HG03025 (cell line): ENCODE data around the gene PLXNA4.

ENCODE experiments used
- ATAC-seq: cut with Tn5 transposase; IDR thresholded peaks from one replicate; pipeline ENCODE4 v1.9.1; 2021; ENCODE audit warnings: mild to moderate bottlenecking, moderate library complexity; ENCODE audit not compliant: unreplicated experiment, low FRiP score

PLXNA4 gene

DNA sequence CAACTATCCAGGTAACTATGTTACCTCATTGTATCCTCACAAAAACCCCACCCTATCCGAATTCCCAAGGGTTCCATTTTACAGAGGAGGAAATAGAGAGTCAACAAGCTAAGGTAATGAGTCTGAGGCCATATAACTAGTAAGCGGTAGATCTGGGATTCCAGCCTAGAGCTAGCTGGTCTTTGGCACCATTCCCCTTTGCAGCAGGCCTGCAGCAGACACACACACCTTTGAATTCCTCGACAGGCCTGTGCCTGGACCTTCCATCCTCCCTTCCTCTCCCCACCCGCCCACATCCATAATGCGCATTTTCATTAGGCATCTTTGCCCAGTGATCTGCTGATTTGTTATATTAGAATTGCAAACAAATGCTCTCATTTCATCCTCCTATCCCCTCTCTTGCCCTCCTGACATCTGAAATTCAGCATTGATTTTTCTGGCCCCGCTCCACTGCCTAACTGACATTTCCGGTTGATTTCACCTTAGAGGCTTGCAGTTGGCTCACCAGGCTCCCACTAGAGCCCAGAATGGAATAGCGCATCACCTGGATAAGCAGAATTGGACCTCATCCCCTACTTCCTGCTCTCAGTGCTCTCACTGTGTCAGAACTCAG lies 129.5 kb downstream of the PLXNA4 start:
- ATAC-seq = no peak

DNA sequence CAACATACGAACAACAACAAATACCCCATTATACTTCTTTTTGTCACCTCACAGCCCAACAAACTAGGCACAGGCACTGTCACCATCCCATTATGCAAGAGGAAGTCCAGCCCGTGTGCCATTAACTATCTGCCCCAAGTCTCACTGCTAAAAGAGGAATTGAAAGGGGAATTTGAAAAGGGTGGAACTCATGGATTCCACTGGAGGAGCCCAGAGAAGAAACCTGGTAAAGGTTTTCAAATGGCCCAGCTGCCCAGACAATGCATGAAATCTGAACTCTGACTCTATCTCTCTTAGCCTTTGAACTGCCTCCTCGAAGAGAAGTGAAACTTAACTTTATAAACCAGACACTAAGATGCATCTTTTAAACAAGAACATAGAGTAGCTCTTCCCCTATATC lies 130.0 kb downstream of the PLXNA4 start:
- no peak for ATAC-seq

DNA sequence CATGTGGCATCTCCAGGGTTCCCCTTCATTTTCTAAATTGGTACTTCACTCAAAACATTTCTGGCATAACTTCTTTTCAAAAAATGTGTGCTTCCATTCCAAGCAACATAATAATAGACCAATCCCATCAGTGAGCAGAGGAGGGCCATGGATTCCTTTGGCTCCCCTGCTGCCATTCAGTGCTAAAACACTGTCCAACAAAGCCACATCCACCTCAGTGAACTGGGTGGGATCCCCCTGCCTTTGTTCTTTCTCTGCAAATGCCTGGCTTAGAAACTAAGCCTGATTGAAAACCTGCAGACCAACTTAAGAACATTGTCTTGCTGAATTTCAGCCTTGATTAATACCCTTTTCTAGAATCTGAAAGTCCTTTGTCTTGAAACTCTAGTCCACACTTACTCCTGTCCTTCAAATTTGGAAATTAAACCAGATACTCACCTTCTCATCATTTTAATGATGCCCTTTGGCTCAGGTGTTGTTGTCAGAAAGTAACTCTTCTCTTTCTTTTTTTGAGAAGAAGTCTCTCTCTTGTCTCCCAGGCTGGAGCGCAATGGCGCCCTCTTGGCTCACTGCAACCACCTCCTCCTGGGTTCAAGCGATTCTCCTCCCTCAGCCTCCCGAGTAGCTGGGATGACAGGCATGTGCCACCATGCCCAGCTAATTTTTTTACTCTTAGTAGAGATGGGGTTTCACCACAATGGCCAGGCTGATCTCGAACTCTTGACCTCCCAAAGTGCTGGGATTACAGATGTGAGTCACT lies 132.3 kb downstream of the PLXNA4 start:
- no peak for ATAC-seq

DNA sequence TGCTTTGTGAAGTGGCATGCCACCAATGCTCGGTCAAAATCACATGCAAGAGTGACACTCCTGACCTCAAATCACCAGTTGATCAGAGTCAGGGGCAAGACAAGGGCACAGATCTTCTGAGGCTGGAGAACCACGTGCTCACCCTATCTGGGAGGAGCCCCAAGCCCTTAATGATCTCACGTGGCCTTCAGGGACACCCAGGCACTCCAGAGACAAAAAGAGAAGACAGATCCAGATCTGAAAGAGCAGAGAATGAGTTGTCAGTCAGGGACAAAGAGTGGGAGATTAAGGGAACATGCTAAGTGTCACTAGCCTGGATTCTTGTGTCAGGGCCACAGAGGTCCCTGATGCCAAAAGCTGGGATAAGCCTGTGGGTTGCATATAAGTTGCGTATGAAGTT lies 134.3 kb downstream of the PLXNA4 start:
- ATAC-seq = no peak

DNA sequence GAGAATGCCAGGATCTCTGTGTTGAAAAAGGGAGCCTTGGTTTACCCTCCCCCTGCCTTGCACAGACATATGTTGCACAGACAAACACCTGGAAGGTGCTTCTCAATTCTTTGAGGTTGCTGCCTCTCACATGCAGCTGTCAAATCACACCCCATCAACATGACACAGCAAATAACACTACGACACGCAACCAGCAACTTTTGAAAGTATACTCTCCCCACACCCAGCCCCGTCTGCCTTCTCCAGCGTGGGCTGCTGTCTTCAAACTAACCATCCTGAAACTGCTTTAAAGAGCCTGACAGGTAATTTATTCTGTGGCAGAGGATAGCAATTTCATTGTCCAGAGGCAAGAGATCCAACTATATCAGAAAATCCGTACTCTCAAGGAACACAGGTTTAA lies 136.1 kb downstream of the PLXNA4 start:
- no peak for ATAC-seq

DNA sequence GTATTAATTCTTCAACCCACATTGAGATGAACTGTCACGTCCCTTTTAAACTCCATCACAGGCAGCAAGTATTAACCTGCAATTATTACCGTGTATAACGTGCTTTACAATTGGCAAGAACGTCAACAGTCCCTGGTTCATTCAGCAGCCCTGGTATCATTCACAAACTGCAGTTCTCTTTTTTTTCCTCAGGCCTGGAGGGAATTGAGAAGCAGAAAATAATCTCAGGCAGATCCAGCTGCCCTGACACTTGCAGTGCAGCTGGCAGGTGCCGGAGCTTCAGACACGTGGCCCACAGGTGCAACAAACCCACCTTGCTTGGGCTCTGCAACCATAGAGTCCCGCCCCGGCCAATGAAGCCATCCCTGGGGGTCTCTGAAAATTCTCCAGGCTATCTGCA lies 137.3 kb downstream of the PLXNA4 start:
- no peak for ATAC-seq

DNA sequence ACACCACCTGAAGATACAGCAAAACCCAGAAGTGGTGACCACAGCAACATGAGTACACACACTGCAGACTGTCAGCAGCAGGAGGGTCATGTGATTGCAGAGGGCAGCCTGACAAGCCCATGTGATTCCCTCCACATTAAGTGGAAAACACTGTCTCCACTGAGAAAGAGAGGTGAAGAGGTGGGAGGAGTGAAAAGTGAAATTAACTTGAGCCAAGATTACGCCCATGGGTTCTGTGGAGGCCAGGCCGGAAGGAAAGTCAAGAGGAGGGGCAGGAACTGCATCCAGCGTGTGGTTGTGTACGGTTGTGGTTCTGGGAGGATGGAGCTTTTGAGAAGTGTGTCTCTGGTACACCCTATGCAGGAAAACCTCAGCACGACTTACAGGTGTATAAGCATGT lies 138.5 kb downstream of the PLXNA4 start:
- no peak for ATAC-seq

DNA sequence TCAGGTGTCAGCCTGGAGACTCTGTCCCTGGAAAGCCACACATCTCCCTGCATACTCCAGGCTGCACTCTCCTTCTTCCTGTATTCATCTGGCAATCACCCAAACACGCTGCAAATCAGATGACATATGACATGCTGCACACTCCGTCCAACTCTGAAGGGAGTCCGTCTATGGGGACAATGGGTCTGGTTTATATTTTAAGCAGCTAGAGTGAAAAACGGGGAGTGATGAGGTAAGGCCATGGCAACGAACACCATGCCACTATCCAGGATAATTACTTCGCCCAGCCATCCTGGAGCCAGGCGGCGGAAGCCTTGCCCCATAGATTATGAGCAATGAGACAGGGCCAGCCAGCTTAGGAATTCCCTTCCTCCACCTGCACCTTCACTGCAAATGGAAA lies 140.1 kb downstream of the PLXNA4 start:
- no peak for ATAC-seq

DNA sequence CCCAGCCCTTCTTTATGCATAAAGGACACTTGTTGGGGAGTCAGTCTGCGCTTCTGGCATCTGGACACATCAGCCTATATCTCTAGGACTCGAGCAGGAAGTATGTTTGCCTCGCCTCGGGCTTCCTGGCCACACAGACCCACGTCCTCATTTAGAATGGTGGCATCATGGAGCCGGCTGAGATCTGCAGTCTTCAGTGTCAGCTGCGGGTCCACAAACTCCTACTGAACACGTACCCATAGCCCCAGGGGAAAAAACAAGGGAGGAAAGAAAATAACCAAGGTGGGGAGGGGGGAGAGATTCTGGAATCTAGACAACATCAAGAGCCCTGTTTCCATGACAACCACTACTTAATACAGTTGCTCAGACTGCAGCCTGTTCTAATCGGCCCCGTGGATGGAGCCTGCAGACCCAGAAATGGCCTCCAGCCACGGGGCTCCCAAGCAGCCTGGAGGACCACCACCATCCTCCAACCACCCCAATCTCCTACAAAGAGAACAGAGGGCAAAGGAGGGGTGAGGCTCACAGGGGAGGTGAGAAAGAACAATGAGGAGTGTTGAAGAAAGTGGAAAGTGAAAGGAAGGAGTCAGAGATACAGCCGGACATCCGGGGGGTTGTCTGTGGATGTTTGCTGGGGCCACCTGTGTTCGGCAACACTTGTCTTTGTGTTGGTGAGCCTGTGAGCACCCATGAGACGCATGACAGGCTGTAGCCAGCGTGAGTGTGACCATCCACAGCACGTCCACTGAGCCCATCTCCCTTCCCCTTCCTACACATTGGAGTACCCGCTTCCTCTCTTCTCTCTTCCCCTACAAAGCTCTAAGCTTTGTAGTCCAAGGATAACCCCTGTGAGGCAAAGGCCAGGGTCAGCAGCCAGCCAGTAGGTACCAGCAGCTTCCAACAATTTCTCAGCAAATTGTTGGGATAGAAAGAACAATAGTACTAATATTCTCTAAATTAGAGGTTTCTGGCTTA lies 141.0 kb downstream of the PLXNA4 start:
- ATAC-seq = no peak

DNA sequence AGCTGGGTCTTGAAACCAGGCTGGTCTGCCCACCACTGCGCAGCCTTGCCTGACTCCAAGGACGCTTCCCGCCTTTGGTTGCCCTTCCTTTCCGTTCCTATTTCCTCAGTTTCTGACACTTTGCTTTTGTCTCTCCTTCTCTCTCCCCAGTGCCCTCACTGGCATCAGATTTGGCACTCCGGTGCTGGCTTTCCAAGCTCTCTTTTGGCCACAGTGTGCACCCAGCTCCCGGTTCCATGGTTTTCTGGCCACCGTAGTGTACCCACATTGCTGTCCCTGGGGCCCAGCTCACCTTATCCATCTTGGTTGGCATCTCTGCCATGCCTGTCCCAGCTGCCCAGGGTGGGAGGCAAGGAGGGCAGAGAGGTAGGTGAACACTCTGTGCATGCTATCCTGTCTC lies 142.2 kb downstream of the PLXNA4 start:
- no peak for ATAC-seq

DNA sequence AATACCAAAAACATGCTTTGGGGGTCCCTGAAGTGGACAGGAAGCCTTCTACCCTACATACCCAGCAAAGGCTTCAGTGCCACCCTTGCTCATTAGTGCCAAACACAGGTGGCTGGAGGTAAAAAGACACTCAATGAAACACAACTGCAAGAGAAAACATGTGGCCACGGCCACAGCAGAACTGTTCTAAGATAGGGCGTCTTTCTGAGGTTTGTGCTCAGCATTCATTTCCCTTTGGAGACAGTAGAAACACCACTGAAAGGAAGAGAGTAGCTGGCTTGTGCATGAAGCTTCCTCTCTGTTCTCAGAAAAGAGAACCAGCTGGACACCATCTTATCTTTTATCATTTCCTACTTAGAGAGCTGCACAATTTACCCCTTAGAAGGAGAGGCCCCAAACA lies 143.0 kb downstream of the PLXNA4 start:
- no peak for ATAC-seq

DNA sequence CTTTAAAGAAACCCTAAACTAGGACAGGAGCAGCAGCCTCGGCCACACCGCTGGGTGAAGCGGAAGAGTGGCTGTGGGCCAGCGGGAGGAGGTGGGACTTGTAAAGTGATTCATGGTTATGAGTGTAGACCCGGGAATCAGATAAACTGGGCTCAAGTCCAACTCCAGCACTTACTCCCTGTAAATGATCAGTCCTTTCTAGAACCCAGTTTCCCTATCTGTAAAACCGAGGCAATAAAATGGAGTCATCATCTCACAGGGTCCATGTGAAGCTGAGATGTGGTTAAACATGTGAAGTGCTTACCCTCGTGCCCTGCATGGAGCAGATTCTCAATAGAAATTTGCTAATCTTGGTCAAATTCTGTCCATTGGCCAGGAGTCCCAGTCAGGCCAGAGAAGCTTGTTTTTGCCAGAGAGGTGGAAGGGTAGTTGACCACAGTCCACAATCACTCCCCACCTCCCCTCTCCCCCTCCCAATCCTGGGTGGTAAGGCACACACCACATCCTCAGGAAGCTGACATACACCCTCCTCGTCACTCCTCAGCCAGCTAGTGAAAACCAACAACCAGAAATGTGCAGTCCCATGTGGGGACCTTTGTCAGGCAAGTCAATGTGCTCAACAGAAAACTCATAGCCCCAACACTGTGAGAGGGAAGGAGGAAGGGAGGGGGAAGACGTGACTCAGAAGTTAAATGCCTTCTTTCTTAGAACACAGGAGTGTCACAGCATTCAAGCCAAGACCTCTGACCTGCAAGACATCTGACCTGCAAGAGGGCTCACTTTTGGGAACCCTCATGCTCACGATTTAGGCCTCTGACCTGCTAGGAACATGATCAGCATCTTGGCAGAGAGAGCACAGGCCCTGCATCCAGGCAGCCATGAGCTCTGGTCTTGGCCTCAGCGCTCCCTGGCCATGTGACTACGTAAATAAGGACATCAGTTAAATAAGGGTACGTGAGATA lies 145.1 kb downstream of the PLXNA4 start:
- ATAC-seq = no peak

DNA sequence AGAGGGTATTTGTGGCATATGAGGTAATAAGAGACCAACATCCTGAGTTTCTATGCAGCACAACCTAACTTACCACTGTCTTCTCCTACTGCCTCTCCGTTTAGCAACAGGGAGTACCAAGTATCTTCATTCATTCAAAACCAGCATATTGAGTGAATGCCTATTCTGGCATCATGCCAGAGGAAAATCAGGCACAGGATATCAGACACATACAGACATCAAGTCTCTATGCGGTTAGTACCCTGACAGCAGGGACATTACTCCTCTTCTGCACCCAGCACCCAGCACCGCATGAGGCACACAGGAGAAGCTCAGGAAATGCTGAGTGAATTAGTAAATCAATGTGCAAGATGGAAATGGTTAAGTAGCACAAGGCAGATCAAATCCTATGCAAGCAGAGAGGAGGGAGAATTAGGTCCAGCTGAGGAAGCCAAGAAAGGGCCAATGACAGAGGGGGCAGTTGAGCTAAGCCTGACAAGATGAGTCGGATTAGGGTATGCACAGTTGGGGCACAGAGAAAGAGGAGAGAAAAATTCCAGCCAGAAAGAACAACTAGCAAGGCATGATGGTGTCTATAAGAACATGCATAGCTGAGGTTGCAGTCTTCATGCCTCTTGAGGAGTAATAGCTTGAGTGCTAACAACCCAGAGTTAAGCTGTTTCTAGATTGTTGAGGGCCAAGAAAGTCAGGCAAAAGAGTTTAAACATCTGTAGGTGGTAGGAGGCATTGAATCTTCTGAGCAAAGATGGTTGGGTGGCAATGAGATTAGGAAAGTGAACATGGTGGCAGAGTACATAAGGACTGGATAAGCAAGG lies 146.0 kb downstream of the PLXNA4 start:
- no peak for ATAC-seq

DNA sequence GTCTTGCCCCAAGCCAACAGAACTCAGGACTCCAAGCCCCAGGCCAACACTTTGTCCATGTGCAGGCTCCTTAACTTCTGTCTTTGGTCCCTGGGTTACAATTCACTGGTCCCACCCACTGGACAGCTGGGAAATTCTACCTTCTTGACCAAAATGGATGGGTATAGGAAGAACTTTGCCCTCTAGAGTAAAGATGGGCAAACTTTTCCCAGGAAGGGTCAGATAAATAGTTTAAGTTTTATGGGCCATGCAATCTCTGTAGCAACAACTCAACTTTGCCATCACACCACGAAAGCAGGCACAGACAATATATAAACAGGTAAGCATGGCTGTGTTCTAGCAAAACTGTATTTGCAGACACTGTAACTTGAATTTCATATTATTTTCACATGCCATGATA lies 147.1 kb downstream of the PLXNA4 start:
- ATAC-seq = no peak

DNA sequence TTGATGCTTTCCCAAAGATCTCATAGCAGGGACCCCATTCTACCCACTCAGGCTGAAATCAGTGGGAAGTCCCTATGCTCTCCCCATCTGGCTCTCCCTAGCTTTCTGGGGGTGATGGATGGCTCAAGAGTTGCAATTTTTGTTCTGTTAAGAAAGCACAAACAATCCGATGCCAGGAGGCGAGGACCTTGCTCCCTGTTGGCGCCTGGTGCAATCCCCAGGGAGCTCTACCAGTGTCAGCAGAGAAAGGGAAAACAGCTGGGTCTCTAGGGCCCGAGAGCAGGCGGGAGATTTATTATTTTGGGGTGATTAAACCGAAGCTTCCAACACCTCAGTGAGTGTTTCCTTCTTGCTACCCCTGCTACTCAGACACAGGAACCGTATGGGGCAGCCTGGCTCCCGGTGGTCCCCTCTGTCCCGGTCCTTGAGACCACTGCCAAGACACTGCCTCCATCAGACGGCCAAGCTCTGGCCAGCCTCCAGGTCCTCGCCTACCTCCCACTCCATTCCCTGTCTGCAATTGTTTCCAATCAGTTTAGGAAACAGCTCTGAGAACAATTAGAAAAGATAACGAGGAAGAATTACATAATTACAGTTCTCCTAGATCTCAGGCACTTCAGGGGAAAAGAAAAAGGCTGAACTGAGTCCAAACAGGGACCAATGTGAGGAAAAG lies 147.9 kb downstream of the PLXNA4 start:
- no peak for ATAC-seq

DNA sequence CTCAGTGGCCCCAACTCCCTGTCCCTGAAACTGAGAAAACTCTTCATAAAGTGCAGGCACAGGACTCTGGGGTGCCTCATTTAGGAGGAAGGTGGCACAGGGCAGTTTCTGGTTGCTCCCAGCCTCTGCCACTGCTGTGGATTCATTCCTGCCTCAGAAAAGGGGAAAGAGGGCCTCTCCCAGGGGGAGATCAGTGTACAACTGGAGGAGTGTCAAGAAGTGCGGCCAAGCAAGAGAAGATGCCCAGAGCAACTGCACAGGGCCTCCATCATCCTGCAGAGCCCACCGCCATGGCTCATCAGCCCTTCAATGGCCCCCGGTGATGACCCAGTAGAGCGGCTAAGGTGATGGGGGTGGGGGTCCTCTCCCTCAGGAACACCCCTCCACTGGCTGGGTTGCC lies 150.3 kb downstream of the PLXNA4 start:
- ATAC-seq = no peak

DNA sequence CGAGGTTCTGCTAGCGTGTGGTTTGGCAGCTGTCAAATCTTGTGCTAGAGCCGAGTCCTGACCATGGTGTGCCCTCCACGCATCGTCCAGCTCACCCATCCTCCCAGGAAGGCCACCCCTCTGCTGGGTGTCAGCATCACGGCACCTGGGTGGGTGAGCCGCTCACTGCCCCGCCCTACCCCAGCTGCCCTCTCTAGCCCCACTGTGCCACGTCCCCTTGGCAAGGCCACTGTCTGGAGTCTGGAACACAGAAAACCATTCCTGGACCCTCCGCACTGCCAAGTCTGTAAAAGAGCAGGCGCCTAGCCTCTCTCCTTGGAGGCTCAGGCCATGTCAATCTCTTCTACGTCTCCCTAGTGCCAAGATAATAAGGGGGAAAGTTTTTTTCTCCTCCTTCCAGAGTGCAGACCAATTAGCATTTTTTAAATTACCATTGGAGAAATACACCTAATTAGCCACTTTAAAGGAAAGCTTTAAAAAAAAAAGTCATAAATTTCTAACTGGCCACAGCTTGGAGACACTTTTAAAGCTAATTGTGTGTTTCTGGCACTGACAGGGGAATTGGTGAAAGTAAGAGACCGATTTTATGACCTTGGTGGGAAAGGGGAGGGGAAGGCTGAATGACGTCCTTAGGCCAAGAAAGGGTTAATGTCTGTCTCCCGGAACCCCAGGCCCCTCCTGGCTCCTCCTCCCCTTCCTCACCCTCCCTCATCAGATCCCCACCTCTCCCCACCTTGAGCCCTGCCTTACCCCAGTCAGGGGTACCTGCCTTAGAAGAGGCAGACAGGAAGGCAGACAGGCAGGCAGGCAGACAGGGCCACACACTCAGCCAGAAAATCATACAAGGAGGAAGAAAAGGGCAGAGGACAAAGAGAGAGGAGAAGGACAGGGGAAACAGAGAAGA lies 151.2 kb downstream of the PLXNA4 start:
- ATAC-seq = no peak

DNA sequence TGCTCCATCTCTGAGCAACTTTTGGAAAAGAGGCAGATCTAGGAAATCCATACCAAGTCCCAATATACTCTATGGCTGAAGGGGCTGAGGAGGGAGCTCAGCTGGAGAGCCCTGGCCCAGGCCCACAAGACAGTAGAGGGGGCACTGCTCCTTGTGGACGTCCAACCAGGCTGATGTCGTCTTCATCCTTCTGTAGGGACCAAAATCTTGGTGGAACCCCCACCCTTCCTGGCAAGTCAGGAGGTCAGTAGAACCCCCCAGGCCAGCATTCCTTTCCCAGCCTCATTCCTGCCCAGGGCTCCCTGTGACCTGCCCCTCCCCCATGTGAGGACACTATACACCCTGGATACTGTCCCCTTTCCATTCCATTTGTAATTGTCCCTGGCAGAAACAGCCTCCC lies 152.0 kb downstream of the PLXNA4 start:
- ATAC-seq = no peak
